Lower leg skin (tissue), 3 donors: ENCODE measurements around the gene KCNJ4.

ENCODE experiments used
- POLR2A ChIP-seq, 2 donors: fragments of 450-650 bp; IDR thresholded peaks; one replicate each; pipeline ENCODE4 v1.6.1; 2016 to 2017; ENCODE audit warnings: antibody characterized with exemption in 2 of 2, mild to moderate bottlenecking in 1 of 2, moderate library complexity in 1 of 2
- TF ChIP-seq, protein P1 (sequence below), 3 donors: fragments of 450-650 bp; IDR thresholded peaks; one replicate each; pipeline ENCODE4 v1.5.1; 2016; ENCODE audit warnings: antibody characterized with exemption in 3 of 3, mild to moderate bottlenecking in 3 of 3, moderate library complexity in 2 of 3

DNA sequence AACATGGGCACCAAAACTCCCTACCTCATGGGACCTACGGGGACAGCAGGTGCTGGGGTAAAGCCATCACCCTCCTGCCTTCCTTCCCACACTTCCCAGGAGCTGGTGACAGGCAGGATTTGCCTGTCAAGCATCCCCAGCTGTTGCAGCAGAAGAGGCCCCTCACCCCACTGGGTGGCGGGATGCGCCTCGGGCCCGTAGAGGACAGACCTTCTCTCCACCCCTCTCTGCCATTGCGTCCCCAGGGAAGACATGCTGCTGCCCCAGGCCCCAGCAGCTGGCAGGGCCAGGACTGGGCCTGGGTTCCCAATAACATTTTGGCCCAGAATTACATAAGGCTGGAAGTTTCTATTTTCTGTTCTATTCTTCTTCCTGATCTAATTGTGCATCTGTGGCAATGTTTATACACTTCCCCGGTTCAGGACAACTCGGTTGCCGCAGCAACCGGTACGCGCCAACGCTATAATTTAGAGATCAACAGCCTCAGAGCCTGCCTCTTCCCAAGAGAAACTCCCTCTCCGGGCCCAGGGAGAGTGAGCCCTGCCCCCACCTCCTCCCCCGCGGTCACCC lies 25.4 kb downstream of the KCNJ4 start:
- TF ChIP-seq, protein P1, sequence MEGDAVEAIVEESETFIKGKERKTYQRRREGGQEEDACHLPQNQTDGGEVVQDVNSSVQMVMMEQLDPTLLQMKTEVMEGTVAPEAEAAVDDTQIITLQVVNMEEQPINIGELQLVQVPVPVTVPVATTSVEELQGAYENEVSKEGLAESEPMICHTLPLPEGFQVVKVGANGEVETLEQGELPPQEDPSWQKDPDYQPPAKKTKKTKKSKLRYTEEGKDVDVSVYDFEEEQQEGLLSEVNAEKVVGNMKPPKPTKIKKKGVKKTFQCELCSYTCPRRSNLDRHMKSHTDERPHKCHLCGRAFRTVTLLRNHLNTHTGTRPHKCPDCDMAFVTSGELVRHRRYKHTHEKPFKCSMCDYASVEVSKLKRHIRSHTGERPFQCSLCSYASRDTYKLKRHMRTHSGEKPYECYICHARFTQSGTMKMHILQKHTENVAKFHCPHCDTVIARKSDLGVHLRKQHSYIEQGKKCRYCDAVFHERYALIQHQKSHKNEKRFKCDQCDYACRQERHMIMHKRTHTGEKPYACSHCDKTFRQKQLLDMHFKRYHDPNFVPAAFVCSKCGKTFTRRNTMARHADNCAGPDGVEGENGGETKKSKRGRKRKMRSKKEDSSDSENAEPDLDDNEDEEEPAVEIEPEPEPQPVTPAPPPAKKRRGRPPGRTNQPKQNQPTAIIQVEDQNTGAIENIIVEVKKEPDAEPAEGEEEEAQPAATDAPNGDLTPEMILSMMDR (IDR thresholded peaks at IDR 0.05): no peak
- no peak for TF ChIP-seq POLR2A (IDR thresholded peaks at IDR 0.05)
